GM06990 (cell line): Measurements from ENCODE around the gene ALK.

ENCODE experiments used
- DNase-seq: peaks from one replicate; pipeline ENCODE4 v3.0.0-alpha.2; 2011; ENCODE audit not compliant: insufficient read length; ENCODE audit errors: extremely low read depth
- H3K27me3 ChIP-seq: replicated peaks from 2 replicates; pipeline ENCODE4 v1.6.0; 2011; ENCODE audit warnings: low read length; ENCODE audit not compliant: control insufficient read depth, insufficient read depth
- H3K36me3 ChIP-seq: 2 replicates; pipeline ENCODE4 v1.5.1; 2011; ENCODE audit warnings: low read length; ENCODE audit not compliant: control insufficient read depth, insufficient read depth
- H3K4me3 ChIP-seq: replicated peaks from 2 replicates; pipeline ENCODE4 v1.5.1; 2011; ENCODE audit warnings: low read depth, mild to moderate bottlenecking, control low read depth, low read length
- CTCF ChIP-seq: IDR thresholded peaks from 2 replicates; pipeline ENCODE4 v1.5.1; 2011; ENCODE audit warnings: low read length, control low read depth, mild to moderate bottlenecking, inconsistent platforms; ENCODE audit not compliant: insufficient read depth, poor library complexity, severe bottlenecking

The ALK gene

GRCh38 chr2:29401994-29402393 lies 519.4 kb downstream of the ALK start:
- no peaks in the 10 kb centered on the region for H3K36me3 ChIP-seq
- no peak for TF ChIP-seq CTCF
- DNase-seq = no peak
- H3K4me3 ChIP-seq = no peak overlapping the region
- H3K27me3 ChIP-seq = no peaks in the 10 kb centered on the region; the same call in 1 of the 2 replicates

- Histone ChIP-seq H3K4me3 (no peak overlapping the region), H3K27me3 (no peaks in the 10 kb centered on the region; the same call in 1 of the 2 replicates), H3K36me3 (no peaks in the 10 kb centered on the region)
- no peak for DNase-seq
- no peak for TF ChIP-seq CTCF
Measured at GRCh38 chr2:29400930-29401653, 520.3 kb downstream of the ALK start.

- no peak overlapping the region for H3K4me3 ChIP-seq
- H3K36me3 ChIP-seq = no peaks in the 10 kb centered on the region
- DNase-seq = no peak
- no peak for TF ChIP-seq CTCF
- H3K27me3 ChIP-seq = no peaks in the 10 kb centered on the region; the same call in none of the 2 replicates
Measured at GRCh38 chr2:29398384-29399237, 522.8 kb downstream of the ALK start.

- Histone ChIP-seq H3K4me3 (no peak overlapping the region), H3K27me3 (no peaks in the 10 kb centered on the region; the same call in none of the 2 replicates)
- TF ChIP-seq CTCF = no peak
Measured at GRCh38 chr2:29397713-29398112, 523.7 kb downstream of the ALK start.

DNA sequence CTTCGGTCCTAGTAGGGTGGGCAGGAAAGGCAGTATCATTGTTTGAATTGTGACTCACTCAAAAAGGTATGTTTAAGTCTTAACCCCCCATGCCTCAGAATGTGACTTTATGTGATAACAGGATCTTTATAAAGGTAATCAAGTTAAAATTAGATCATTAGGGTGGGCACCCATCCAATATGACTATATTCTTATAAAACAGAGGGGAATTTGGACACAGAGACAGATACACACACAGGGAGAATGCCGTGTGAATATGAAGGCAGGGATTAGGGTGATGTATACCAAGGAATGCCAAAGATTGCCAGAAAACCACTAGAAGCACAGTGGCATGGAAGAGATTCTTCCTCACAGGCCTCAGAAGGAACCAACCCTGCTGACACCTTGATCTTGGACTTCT lies 524.3 kb downstream of the ALK start:
- TF ChIP-seq CTCF = no peak
- Histone ChIP-seq H3K36me3 (no peaks in the 10 kb centered on the region), H3K4me3 (no peak overlapping the region), H3K27me3 (no peaks in the 10 kb centered on the region; the same call in none of the 2 replicates)
- DNase-seq = no peak

More at GRCh38 chr2:29397713-29398112, 523.7 kb downstream of the ALK start:
- no peaks in the 10 kb centered on the region for H3K36me3 ChIP-seq
- no peak for DNase-seq
